Measurements from ENCODE around the gene PELI2.

The PELI2 gene

GRCh38 chr14:56247495-56248200 is 129.4 kb downstream of the PELI2 start:
- no peak for DNase-seq
- no peaks in the 10 kb centered on the region for H3K36me3 ChIP-seq (replicated peaks; ENCODE audit: insufficient read depth, low read length)

GRCh38 chr14:56248442-56248841 is 130.2 kb downstream of the PELI2 start:
- H3K9ac ChIP-seq (ENCODE audit: low read length), result no peak overlapping the region
- TF ChIP-seq EZH2phosphoT487 (IDR thresholded peaks at IDR 0.05; ENCODE audit: low read length) (no peak), CTCF (IDR thresholded peaks at IDR 0.05; ENCODE audit: low read length) (no peak), EZH2 (optimal IDR thresholded peaks at IDR 0.05; ENCODE audit: low read depth, low read length) (no peak)
- no peaks in the 10 kb centered on the region for H3K4me1 ChIP-seq (ENCODE audit: low read length)
- H3K27me3 ChIP-seq (replicated peaks; ENCODE audit: insufficient read depth, low read length), result no peaks in the 10 kb centered on the region
- H3K4me2 ChIP-seq (ENCODE audit: low read depth, low read length), result no peak overlapping the region
- DNase-seq, result no peak
- H3F3A ChIP-seq (ENCODE audit: insufficient read depth, low read length), result no peaks in the 10 kb centered on the region
- H3K9me2 ChIP-seq (replicated peaks; ENCODE audit: insufficient read depth, low read length), result no peaks in the 10 kb centered on the region
- H3K4me3 ChIP-seq (ENCODE audit: low read length), result no peak overlapping the region
- no peak overlapping the region for H3K27ac ChIP-seq (ENCODE audit: low read length)
- H3K9me3 ChIP-seq (replicated peaks; ENCODE audit: insufficient read depth, low read length), result no peaks in the 10 kb centered on the region
- no peak overlapping the region for H2AFZ ChIP-seq (ENCODE audit: low read length)
- no peaks in the 10 kb centered on the region for H4K20me1 ChIP-seq (ENCODE audit: insufficient read depth, low read length)
- H3K79me2 ChIP-seq (ENCODE audit: low read length), result no peaks in the 10 kb centered on the region
- H3K36me3 ChIP-seq (replicated peaks; ENCODE audit: insufficient read depth, low read length), result no peaks in the 10 kb centered on the region

More at GRCh38 chr14:56247495-56248200, 129.4 kb downstream of the PELI2 start:
- Histone ChIP-seq H3K27me3 (replicated peaks; ENCODE audit: insufficient read depth, low read length) (no peaks in the 10 kb centered on the region), H4K20me1 (ENCODE audit: insufficient read depth, low read length) (no peaks in the 10 kb centered on the region), H3K9me3 (replicated peaks; ENCODE audit: insufficient read depth, low read length) (no peaks in the 10 kb centered on the region), H3K9ac (ENCODE audit: low read length) (no peak overlapping the region), H3K4me1 (ENCODE audit: low read length) (no peaks in the 10 kb centered on the region), H3K4me2 (ENCODE audit: low read depth, low read length) (no peak overlapping the region), H3K4me3 (ENCODE audit: low read length) (no peak overlapping the region), H3F3A (ENCODE audit: insufficient read depth, low read length) (no peaks in the 10 kb centered on the region), H3K9me2 (replicated peaks; ENCODE audit: insufficient read depth, low read length) (no peaks in the 10 kb centered on the region), H3K79me2 (ENCODE audit: low read length) (no peaks in the 10 kb centered on the region), H3K27ac (ENCODE audit: low read length) (no peak overlapping the region), H2AFZ (ENCODE audit: low read length) (no peak overlapping the region)
- TF ChIP-seq EZH2 (optimal IDR thresholded peaks at IDR 0.05; ENCODE audit: low read depth, low read length) (no peak), EZH2phosphoT487 (IDR thresholded peaks at IDR 0.05; ENCODE audit: low read length) (no peak), CTCF (IDR thresholded peaks at IDR 0.05; ENCODE audit: low read length) (no peak)

GRCh38 chr14:56261046-56261445 is 142.8 kb downstream of the PELI2 start:
- TF ChIP-seq CTCF (IDR thresholded peaks at IDR 0.05; ENCODE audit: low read length) (no peak), EZH2 (optimal IDR thresholded peaks at IDR 0.05; ENCODE audit: low read depth, low read length) (no peak), EZH2phosphoT487 (IDR thresholded peaks at IDR 0.05; ENCODE audit: low read length) (no peak)
- H4K20me1 ChIP-seq (ENCODE audit: insufficient read depth, low read length), result no peaks in the 10 kb centered on the region
- no peak overlapping the region for H3K4me3 ChIP-seq (ENCODE audit: low read length)
- H3K9me2 ChIP-seq (replicated peaks; ENCODE audit: insufficient read depth, low read length), result no peaks in the 10 kb centered on the region
- no peak overlapping the region for H3K9ac ChIP-seq (ENCODE audit: low read length)
- H3K79me2 ChIP-seq (ENCODE audit: low read length), result no peaks in the 10 kb centered on the region
- no peaks in the 10 kb centered on the region for H3K27me3 ChIP-seq (replicated peaks; ENCODE audit: insufficient read depth, low read length)
- no peak overlapping the region for H3K27ac ChIP-seq (ENCODE audit: low read length)
- no peaks in the 10 kb centered on the region for H3F3A ChIP-seq (ENCODE audit: insufficient read depth, low read length)
- no peaks in the 10 kb centered on the region for H3K4me1 ChIP-seq (ENCODE audit: low read length)
- H3K36me3 ChIP-seq (replicated peaks; ENCODE audit: insufficient read depth, low read length), result no peaks in the 10 kb centered on the region
- no peak overlapping the region for H2AFZ ChIP-seq (ENCODE audit: low read length)
- no peak overlapping the region for H3K4me2 ChIP-seq (ENCODE audit: low read depth, low read length)
- no peaks in the 10 kb centered on the region for H3K9me3 ChIP-seq (replicated peaks; ENCODE audit: insufficient read depth, low read length)
- DNase-seq, result no peak
